NCI-H2029 (cell line): ENCODE measurements around the gene SETBP1.

Experiments
- DNase-seq: peaks from one replicate; lab custom pipeline; 2025; lab: John Stamatoyannopoulos, UW

Gene SETBP1

GRCh38 chr18:44679056-44679913, 1.4 kb upstream of the SETBP1 start:
- peak; percentile 67 for DNase-seq

DNA sequence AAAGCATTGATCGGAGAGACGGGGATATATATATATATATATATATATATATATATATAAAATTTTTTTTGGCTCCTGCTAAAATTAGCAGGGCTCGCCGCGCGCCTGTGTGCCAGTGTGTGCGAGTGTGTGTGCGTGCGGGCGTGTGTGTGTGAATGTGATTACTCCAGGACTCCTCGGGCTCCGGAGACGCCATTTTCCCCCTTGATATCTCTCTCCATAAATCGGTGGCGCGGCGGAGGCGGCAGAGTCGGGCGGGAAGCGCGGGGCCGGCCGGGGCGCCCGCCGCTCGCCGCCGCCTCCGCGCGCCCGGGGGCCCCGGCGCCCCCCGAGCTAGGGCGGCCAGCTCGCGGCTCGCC, 795 bp upstream of the SETBP1 start:
- peak; percentile 16 for DNase-seq

DNA sequence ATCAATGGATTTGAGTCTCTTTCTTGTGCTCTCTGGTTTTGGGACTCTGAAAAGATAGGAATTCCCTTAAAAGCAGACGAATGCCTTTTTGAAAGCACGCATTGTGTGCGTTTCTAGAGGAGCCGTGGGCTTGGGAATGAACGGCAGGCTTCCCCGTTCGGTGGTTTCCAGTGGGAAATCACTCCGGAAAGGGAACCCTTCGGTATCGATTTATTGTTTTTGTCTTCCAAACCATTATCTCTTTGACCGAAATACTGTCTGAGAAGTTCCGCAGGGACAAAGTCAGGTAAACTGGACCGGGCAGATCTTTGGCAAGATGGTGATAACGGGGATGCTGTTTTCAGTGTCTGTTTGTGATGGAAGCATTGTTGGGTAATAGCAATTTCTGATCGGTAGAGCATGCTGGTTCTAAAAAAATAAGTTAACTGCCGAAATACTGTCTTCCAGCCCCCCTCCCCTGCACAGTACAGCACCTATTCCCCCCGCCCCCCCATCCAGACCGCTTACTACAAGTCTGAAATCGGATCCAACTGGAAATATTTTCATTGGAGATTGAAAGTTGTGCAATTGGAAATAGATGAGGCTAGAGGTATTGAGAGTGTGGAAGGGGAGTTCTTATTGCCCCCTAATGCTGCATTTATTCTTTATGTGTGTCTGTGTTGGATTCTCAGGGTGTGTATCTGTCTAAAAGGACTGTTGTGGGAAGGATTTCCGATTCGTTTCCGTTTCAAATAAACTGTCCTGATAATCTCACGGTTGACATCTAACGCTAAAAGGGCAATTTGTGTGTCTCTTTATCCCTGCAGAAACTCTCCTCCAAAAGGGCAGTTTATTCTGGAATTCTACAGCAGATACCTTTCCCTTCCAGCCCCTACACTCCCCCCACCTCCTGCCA, 635 bp downstream of the SETBP1 start:
- no peak for DNase-seq

GRCh38 chr18:44682201-44682870, 1.6 kb downstream of the SETBP1 start:
- no peak for DNase-seq

GRCh38 chr18:44682871-44683221, 2.2 kb downstream of the SETBP1 start:
- DNase-seq, result peak; percentile 78

DNA sequence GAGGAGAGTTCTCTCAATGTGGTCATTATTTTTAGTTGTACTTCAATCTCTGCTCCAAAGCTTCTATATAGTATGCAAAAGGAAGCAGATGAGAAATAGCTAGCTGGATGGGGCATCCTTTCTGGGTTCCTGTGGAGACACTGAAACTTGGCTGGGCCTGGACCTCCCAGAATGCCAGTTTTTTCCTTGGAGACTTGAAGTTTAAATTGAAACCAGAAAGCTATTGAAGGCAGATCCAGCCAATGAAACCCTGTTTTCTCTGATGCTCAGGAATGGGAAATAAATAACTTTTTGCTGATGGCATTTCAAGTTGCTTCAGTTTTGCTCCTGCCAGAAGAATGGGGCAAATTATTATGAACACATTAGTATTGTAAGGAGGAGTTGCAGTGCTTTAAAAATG, 2.9 kb downstream of the SETBP1 start:
- DNase-seq, result no peak

DNA sequence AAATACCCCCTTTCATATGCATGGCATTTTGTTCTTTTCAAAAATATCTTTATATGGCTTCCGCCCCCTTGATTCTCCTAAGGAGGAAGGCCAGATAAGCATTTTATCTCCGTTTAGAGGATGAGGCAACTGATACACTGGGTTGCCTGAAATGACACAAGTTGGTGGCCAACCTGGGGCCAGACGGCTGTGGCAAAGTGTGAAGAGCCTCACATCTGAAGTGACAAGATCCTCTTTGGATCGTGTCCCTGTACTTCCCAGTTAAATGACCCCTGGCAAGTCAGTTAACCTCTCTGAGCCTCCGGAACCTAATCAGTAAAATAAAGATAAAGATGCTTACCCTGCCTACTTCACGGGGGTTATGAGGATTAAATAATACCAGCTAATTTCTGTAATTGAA, 4.6 kb downstream of the SETBP1 start:
- DNase-seq, result no peak

DNA sequence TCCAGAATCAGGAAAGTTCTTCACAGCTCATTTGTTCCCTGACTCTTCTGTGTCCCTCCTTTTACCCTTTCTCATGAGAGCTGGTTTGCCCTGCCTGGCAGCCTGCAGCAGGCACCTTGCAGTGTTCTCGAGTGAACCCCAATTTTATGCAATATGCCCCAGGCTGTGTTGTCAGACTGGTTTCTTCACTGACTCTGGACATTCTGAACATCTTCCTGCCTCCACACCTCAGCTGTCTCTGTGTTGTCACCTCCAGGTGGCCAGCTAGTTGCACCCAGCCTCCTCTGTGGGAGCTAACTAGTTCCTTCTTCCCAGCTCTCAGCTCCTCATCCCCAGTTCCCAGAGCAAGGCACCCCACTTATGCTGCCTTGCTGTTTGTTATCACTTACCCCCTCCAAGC, 5.5 kb downstream of the SETBP1 start:
- DNase-seq, result no peak

- no peak for DNase-seq
Measured at GRCh38 chr18:44687421-44687820, 6.7 kb downstream of the SETBP1 start.

DNA sequence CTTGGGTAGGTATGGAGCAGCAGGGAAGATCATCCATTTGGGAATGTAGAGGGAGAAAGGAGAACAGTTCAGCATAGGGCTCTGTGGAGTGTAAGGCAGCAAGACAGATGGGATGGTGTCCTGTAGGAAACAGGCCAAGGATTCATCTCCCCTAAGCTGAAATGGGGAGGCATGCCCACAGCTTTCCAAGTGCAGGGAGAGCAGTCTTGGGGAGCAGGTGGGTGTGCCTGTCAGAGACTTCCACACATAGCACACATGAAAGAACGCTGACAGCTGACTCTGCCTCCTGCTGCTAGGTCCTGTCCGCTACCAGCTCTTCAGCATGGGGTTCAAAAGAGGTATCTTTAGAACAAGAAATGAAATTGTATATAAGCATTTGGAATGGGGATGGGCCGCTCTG, 9.0 kb downstream of the SETBP1 start:
- no peak for DNase-seq

DNA sequence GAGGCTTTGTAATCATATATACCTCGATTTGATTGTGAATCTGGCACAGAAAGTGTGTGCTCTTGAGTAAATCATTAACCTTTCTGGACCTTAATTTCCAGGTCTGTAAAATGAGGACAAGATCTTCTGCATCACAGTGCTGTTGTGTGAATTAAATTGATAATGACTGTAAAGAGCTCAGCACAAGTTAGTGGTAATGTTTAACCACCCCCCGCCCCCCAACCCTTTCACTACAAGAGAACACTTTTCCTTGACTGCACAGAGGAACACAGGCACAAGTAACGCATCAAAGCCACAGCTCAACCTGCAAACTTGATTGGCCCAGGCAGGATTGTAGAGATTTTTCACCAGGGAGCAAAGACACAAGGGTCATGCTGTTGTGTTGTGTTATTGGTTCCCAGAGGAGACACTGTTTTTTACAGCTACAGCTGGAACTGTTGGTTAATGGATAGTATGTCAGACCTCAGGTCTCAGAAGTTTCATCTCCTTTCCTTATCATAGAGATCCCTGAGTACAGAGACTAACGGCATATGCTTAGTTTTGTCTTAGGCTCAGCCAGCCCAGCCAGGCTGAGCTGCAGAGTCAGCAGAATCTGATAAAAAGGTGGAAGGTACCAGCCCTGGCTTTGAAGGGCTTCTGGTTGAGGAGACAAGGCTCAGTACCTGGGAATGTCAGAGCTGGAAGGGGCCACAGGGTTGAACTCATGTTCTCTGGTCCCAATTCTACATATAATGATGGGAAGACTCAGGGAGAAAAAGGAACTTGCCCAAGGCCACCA, 10.6 kb downstream of the SETBP1 start:
- DNase-seq, result no peak

DNA sequence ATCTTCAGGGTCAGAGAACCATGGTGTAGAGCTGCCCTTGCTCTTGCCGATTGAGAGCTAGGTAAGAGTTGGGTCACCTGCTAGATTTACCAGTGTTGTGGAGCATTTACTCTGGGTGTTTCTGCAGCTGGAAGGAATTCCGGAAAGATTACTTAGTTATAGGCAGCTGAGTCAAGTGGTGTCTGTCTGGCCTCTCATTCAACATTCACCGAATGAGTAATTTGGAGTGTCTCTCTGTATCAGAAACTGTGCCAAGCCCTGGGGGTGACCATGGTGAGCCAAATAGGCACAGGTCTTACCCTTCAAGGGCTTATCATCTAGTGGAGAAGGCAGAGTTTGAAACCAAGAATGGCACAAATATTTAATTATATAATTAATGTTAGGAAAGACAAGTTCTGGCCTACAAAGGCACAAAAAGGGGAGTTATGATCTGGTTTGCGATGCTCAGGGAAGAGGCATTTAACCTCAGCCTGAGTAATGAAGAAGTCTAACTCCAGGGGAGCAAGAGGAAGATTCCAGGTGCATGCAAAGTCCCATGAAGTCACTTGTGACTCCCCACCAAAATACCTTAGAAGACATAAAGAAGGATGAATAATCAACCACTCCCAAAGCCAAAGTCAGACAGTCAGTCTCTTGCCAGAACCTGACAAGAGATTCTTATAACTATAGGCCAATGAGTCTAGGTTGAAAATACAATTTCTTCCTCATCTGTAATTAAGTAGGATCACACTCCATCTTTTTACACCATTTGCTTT, 12.5 kb downstream of the SETBP1 start:
- DNase-seq, result no peak

DNA sequence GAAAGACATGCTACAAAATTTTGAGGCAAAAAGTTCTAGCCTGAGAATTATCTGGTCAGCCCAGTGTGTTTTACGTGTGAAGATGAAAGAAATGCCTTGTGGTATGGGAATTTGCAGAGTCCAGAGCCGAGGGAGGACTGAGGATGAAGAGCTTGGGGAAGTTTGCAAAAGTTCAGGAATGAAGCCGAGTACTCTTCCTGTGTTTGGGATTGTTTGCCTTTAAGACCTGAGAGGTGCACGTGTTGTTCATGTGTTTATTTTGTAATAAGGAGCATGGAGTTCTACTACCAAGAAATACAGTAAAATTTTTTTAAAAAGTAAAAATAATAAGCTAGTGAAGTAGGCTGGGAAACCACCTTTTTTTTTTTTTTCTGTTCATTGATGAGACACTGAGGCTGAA, 14.8 kb downstream of the SETBP1 start:
- no peak for DNase-seq

DNA sequence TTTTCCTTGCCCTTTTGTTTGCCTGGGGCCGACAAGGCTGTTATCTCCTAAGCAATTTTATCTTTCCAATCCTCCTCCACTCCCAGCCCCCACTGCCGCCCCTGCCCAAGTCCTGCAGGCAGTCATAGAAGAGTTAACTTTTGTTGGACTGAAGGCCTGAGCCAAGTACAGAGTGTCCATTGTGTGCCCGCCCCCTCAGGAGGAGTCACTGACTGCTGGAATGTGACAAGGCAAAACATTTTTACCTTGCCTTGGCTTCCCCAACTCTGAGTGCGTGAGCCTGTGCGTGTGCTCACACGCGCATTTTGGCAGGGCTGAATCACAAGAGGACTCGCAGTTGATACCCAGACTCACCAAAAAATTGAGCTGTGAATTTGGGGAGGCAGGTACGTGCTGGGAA, 16.2 kb downstream of the SETBP1 start:
- no peak for DNase-seq

- DNase-seq, result no peak
Measured at GRCh38 chr18:44697315-44697714, 16.6 kb downstream of the SETBP1 start.

DNA sequence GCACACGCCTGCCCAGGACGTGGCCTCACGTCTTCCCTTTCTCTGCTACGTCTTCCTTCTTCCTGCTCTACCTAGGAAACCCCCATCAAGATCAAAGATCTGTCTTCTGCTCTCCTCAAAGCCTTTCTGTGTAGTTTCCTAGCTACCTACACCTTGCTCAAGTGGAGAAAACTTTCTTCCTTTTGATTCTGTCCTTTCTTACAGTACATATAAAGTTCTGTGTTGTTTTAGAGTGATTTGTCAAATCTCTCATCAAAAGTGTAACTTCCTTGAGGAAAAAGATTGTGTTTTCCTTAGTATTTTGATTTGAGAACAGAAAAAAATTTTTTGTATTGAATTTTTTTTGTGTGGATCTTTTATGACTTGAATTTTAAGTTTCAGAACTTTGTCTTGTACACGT, 17.8 kb downstream of the SETBP1 start:
- DNase-seq, result no peak

GRCh38 chr18:44699572-44700261, 19.0 kb downstream of the SETBP1 start:
- DNase-seq, result no peak

- no peak for DNase-seq
Measured at GRCh38 chr18:44700652-44701051, 20.0 kb downstream of the SETBP1 start.

GRCh38 chr18:44701227-44701626, 20.5 kb downstream of the SETBP1 start:
- no peak for DNase-seq

- DNase-seq, result no peak
Measured at GRCh38 chr18:44702594-44702993, 21.9 kb downstream of the SETBP1 start.
